Measurements from ENCODE around the gene PGM2L1.

GRCh38 chr11:74345420-74345819 is 52.8 kb downstream of the PGM2L1 start:
- no peak for TF ChIP-seq POLR2A (IDR thresholded peaks at IDR 0.05)
- no peak for TF ChIP-seq CTCF (IDR thresholded peaks at IDR 0.05)

Measured in lower leg skin (tissue), 3 donors.